Measurements from ENCODE around the gene GASK1A.
"Not testable (repeated sequence)": the region's sequence is repeated elsewhere in the genome, so short reads cannot be mapped to it uniquely, and the experiment has no call there.

Gene GASK1A

DNA sequence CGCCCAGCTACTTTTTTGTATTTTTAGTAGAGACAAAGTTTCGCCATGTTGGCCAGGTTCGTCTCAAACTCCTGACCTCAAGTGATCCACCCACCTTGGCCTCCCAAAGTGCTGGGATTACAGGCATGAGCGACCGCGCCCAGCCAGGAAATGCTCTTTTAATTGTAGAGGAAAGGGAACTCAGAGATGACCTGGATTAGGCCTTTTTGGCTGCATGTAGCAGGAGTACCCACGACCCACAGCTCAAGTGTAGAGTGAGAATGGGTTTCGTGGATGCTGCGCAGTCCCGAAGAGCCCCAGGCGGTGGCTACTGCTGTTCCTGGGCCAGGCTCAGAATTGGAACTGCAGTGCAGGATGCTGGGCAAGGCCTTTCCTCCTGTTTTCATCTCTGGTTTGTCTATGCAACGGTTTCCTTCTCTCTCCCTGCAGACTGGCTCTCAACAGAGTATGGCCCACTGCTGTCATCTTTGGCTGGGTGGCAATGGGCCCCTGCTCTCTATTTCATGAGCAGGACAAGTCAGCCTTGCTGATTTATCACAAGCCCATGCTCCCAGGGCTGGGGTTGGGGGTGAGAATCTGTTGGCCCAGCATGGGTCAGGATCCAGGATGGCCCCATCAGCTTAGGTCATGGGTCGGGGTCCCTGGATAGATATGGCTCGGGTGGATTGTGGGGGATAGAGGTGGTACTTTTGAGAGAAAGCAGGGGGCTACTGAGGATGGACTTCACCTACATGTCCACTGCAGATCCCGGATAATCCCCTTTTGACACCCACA, 51.2 kb downstream of the GASK1A start:
- DNase-seq (ENCODE audit: extremely low read depth in 1 of 2, low read depth in 1 of 2), result no peak

- DNase-seq (ENCODE audit: extremely low read depth in 1 of 2, low read depth in 1 of 2), result no peak
Measured at GRCh38 chr3:43031485-43031884, 52.4 kb downstream of the GASK1A start.

- no peak for DNase-seq (ENCODE audit: extremely low read depth in 1 of 2, low read depth in 1 of 2)
Measured at GRCh38 chr3:43031889-43032545, 52.9 kb downstream of the GASK1A start.

DNA sequence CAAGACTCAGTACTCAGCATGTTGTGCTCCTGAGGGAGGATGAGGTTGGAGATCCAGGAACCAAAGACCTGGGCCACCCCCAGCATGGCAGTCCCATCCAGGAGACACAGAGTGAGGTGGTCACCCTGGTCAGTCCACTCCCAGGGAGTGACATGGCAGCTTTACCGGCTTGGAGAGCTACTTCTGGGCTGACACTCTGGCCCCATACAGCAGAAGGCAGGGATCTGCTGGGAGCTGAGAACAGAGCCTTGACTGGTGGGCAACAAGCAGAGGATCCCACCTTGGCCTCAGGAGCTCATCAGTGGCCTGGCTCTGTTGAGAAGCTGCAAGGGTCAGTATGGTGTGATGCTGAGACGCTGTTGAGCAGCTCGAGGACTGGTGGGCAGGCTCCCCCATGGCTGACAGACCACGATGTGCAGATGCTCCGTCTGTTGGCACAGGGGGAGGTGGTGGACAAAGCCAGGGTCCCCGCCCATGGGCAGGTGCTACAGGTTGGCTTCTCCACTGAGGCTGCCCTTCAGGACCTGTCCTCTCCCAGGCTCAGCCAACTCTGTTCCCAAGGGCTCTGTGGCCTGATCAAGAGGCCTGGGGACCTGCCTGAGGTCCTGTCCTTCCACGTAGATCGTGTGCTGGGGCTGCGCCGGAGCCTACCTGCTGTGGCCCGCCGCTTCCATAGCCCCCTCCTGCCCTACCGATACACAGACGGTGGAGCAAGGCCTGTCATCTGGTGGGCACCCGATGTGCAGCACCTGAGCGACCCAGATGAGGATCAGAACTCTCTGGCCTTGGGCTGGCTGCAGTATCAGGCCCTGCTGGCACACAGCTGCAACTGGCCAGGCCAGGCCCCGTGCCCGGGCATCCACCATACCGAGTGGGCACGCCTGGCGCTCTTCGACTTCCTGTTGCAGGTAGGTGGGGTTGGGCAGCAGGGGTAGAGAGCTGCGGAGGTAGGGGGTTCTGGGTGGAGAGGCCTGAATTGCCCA, 53.8 kb downstream of the GASK1A start:
- no peak for DNase-seq (ENCODE audit: extremely low read depth in 1 of 2, low read depth in 1 of 2)

DNA sequence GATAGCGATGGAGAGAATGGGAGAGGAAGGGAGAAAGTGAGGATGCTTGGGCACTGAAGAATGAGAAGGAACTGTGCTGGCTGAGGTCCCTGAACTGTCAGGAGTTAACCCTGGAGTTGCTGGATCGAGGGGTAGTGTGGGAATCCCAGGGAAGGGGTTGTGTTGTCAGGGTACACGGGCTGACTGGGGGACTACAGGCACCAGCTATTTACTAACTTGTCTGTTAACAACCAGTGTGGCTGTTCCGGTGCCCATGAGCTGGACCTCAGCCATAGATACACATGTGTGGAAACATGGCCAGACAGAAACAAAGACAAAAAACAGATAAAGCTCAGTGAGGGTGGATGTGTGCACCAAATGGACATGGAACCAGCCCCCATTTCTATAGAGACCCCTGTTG, 55.1 kb downstream of the GASK1A start:
- DNase-seq (ENCODE audit: extremely low read depth in 1 of 2, low read depth in 1 of 2), result no peak

DNA sequence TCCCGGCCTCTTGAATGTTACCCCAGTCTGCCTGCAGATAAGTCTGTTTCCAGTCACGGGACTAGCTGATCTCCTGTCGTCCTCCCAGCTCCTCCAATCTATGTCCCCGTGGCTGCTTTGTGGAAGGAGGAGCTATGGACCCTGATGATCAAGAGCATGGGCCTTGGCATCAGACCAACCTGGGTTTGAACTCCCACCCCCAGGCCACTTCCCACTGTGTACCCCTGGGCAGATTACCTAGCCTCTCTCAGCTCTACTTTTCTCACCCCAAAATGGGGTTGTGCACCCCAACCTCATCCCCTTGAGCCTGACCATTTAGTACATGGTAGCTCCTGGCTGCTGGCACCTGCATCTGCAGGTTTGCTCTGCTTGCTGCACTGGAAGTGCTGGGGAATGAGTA, 55.8 kb downstream of the GASK1A start:
- DNase-seq (ENCODE audit: extremely low read depth in 1 of 2, low read depth in 1 of 2), result no peak

DNA sequence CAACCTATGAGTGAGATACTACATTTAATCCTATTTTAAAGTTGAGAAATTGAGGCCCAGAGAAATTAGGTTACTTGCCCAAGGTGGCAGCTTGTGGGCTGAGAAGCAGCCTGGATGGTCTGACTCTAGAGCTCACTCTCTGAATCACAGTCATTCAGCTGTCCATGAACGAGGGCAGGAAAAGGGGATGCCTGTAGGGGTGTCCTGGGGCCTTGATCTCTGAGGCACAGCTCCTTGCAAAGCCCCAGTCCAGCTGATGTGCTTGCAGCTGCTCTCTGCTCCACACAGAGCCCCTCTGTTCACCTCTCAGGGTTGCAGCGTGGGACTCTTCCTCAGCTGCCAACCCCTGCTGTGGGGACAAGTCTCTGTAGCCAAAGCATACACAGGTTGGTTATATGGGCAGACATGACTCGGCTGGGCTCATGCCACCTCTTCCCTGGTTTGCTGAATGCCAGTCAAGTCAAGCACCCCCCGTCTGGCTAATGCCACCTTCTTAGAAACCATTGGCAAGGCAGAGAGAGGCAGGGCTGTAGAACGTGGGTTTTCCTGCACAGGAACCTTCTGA, 56.8 kb downstream of the GASK1A start:
- no peak for DNase-seq (ENCODE audit: extremely low read depth in 1 of 2, low read depth in 1 of 2)

DNA sequence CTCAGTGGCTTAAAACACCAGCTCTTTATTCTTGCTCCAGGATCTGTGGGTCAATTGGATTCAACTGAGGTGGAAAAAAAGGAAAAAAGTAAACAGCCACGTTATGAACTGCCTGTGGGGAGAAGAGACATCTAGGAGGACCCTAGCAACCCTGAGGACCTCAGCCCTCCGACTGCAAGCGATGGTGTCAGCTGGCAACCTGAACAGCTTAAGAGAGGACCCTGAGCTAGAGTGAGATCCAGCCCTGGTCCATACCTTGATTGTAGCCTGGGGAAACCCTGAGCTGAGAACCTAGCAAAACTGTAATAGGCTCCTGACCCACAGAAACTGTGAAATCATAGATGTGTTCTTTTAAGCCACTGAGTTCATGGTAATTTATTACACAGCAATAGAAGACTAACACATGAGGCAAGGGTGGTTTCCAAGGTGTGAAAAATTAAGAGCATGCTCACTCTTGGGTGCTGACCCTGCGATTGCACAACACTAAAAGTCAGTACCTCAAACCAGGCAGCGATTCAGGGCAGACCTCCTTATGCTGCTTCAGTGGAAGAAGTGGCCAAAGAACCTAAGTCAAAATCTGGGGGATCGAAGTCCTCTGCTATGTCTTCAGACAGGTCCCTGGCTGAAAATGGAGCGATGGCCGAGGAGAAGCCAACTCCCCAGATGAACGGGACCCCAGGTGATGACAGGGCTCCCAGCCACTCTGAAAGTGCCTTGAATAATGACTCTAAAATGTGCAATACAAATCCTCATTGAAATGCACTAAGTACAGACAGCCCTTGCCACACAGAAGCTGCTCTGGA, 57.7 kb downstream of the GASK1A start:
- no peak for DNase-seq (ENCODE audit: extremely low read depth in 1 of 2, low read depth in 1 of 2)

DNA sequence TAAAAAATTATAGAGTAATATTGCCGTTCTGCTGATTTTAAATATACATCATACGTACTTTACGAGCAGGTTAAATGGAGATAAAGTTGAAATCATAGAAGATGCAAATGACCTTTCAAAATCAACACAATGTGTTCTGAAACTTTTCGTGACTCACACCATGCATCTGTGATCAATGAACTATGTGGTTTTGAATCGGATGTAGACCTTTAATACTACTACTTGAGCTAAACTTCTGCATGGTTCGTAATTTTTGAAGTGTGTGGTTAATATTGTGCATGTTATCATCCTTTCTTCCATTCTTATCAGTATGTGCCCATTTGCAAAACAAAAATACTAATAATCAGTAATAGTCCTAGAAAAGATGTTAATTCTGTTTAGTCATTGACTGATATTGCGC, 58.9 kb downstream of the GASK1A start:
- DNase-seq (ENCODE audit: extremely low read depth in 1 of 2, low read depth in 1 of 2), result no peak

DNA sequence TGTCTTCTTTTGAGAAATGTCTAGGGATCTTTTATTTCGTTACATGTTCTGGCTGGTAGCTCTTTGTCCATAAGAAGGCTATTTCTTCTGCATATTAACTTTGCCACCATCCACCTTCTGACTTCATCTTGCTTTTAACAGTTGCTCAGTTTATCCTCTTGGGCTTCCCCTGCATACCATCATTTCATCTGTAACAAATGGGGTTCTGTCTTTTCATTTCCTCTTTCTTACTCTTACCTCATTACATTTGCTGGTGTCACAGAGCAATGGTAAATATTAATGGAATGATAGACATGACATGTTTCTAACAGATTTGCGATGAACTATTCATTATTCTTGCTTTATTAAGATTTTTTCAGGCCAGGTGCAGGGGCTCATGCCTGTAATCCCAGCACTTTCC, 62.4 kb downstream of the GASK1A start:
- DNase-seq (ENCODE audit: extremely low read depth in 1 of 2, low read depth in 1 of 2), result no peak

DNA sequence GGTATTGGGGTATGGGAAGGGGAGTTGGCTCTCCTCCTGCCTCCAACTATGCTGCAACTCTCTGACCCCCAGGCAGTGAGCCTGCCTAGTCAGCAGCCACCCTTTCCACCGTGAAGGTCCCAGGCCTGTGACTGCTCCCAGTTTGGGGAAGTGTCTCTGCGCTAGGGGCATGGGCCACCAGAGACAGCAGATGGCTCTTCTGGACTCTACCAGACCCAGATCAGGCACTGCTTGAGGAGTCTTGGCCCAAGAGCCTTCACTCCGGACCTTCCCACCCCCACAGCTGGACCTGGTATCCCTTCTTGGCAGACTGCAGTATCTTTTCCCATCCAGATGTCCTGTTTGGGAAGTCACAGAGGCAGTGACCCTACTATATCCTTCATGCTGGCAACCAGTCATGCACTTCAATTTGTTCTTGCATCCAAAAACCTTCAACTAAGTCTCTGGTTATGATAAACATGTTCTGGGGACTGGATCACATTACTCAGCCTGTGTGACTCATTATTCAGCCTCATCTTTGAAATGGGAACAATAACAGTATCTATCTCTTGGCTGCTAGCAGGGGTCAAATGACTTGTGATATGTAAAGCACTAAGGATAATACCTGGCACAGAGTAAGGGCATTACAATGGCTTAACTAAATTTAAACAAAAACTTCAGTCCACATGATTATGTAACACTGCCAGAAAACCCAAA, 64.1 kb downstream of the GASK1A start:
- no peak for DNase-seq (ENCODE audit: extremely low read depth in 1 of 2, low read depth in 1 of 2)

DNA sequence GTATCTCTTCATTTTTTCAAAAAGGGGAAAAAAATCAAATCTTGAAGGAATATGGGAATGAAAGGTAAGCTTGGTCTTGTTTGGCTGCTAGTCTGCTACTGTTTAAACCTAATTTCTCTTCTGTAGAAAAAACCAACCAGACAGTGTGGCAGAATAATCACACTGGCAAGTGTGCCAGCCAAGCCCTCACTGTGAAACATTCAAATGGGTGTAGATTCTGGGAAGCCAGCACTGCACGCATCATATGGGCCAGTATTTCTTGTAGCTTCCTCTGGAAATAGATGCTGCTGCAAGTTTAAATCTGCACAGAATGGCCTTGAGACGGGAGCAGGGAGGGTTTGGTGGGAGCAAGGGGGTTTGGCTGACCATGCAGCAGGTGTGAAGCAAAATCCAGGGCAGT, 64.7 kb downstream of the GASK1A start:
- DNase-seq (ENCODE audit: extremely low read depth in 1 of 2, low read depth in 1 of 2), result no peak

GRCh38 chr3:43045079-43045478, 66.0 kb downstream of the GASK1A start:
- DNase-seq (ENCODE audit: extremely low read depth in 1 of 2, low read depth in 1 of 2), result not testable (repeated sequence)

DNA sequence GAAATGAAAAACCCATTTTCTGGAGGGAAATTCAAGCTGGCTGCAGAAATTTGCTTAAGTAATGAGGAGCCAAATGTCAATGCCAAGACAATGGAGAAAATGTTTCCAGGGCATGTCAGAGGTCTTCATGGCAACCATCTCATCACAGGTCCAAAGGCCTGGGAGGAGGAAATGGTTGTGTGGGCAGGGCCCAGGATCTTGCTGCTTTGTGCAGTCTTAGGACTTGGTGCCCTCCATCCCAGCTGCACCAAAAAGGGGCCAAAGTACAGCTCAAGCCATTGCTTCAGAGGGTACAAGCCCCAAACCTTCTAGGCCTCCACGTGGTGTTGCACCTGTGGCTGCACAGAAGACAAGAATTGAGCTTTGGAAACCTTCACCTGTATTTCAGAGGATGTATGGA, 67.5 kb downstream of the GASK1A start:
- DNase-seq (ENCODE audit: extremely low read depth in 1 of 2, low read depth in 1 of 2), result no peak

- no peak for DNase-seq (ENCODE audit: extremely low read depth in 1 of 2, low read depth in 1 of 2)
Measured at GRCh38 chr3:43048470-43048869, 69.4 kb downstream of the GASK1A start.

- DNase-seq (ENCODE audit: extremely low read depth in 1 of 2, low read depth in 1 of 2), result no peak
Measured at GRCh38 chr3:43053291-43053690, 74.2 kb downstream of the GASK1A start.

GRCh38 chr3:43054754-43055153, 75.6 kb downstream of the GASK1A start:
- no peak for DNase-seq (ENCODE audit: extremely low read depth in 1 of 2, low read depth in 1 of 2)

DNA sequence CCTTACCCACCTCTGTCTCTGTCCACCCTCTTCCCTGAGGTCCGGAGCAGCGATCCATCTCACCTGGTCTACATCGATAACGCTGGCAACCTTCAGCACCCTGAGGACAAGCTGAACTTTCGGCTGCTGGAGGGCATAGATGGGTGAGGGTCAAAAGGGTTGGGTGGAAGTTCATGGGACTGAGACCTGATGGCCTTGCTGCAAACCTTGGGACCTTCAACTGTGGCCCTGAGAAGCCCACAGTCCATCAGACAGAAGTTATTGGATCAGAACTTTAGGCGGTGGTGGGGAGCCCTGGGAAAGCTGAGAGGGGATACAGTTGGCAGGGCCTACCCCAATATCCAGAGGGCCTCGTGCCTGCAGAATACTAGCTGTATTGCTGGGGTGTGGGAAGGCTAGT, 76.3 kb downstream of the GASK1A start:
- no peak for DNase-seq (ENCODE audit: extremely low read depth in 1 of 2, low read depth in 1 of 2)
